ENCODE measurements around the gene FCRLA. TPM values are rescaled to one million over a fixed set of nuclear protein-coding genes. Genes with fewer than 3 reads are reported as not detected.
A peak's percentile ranks its signal among the peaks of the same experiment; 100 is the strongest.

The FCRLA gene
- polyA plus RNA-seq, 3 donors from 2014 or later = 0.36 to 0.48 (median 0.42) TPM

DNA sequence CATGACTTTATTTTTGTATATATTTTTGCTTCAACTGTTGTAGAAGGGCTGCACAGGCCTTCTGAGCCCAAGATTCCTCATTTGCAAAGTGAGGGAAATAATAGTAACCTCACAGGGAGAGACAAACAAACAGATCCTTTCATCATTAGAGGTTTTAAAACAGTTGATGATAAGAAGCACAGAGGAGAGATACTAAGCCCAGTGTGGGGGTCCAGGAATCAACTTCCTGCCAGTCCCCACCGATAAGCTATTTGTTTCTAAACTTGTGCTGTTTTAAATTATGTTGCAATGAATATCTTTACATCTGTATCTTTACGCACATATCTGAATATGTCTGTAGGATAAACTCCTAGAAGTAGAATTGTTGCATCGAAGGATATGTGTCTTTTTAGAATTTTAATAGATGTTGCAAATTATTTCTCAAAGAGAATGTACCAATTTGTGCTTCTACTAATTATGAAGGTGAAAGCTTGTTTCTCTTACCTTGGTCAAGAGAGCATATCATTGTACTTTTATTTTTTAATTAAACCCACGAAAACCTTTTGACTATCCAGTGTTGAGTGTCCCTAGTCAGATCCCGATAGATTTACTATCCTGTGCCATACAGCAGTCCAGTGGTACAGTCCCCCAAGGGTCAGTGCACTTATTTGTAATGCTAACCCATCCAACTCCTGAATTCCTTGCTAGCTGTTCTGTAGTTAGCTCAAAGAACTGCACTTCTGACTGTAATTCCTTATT lies 25.1 kb downstream of the FCRLA start:
- Mint-ChIP-seq H3K27me3 (ENCODE audit: low read depth in 3 of 3) (peaks cover 4 to 11% (median 5%) of the 10 kb centered on the region in 3 donors), H3K36me3 (no peaks in the 10 kb centered on the region), H3K4me3 (no peak overlapping the region), H3K9me3 (no peaks in the 10 kb centered on the region), H3K27ac (no peak overlapping the region), H3K4me1 (peaks cover 36 to 52% of the 10 kb centered on the region in 2 donors)
- DNase-seq = no peak

- Mint-ChIP-seq H3K27ac (no peak overlapping the region), H3K36me3 (no peaks in the 10 kb centered on the region), H3K4me1 (peaks cover 35 to 51% of the 10 kb centered on the region in 2 donors), H3K9me3 (no peaks in the 10 kb centered on the region), H3K4me3 (no peak overlapping the region), H3K27me3 (ENCODE audit: low read depth in 3 of 3) (peaks cover 0 to 4% (median 1%) of the 10 kb centered on the region in 3 donors)
- no peak for DNase-seq
Observed at GRCh38 chr1:161733526-161733925, 26.5 kb downstream of the FCRLA start.

DNA sequence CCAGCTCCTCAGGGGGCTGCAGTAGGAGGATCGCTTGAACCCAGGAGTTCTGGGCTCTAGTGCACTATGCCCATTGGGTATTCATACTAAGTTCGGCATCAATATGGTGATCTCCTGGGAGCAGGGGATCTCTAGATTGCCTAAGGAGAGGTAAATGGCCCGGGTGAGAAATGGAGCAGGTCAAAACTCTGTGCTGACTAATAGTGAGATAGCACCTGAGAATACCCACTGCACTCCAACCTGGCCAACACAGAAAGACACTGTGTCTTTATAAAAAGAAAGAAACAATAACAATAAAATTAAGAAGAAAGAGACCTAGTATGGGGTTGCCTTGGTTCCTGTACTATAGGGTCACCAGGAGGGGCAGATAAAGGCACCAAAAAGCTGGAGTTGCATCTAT lies 28.8 kb downstream of the FCRLA start:
- Mint-ChIP-seq H3K4me3 (no peak overlapping the region), H3K27ac (peak overlapping the region in 3 of 6 donors; percentile 5 to 25 (median 8)), H3K27me3 (ENCODE audit: low read depth in 3 of 3) (peaks cover 2 to 10% (median 3%) of the 10 kb centered on the region in 3 donors), H3K36me3 (no peaks in the 10 kb centered on the region), H3K9me3 (no peaks in the 10 kb centered on the region), H3K4me1 (peaks cover 36 to 51% of the 10 kb centered on the region in 2 donors)
- DNase-seq = no peak

- H3K4me3 Mint-ChIP-seq = no peak overlapping the region
- H3K9me3 Mint-ChIP-seq = no peaks in the 10 kb centered on the region
- DNase-seq = no peak
- H3K27me3 Mint-ChIP-seq (ENCODE audit: low read depth in 3 of 3) = peaks cover 2 to 9% (median 2%) of the 10 kb centered on the region in 3 donors
- peaks cover 42 to 51% of the 10 kb centered on the region in 2 donors for H3K4me1 Mint-ChIP-seq
- H3K27ac Mint-ChIP-seq = peak overlapping the region in 3 of 6 donors; percentile 40 to 67 (median 46)
- no peaks in the 10 kb centered on the region for H3K36me3 Mint-ChIP-seq
Observed at GRCh38 chr1:161736335-161736969, 29.4 kb downstream of the FCRLA start.

DNA sequence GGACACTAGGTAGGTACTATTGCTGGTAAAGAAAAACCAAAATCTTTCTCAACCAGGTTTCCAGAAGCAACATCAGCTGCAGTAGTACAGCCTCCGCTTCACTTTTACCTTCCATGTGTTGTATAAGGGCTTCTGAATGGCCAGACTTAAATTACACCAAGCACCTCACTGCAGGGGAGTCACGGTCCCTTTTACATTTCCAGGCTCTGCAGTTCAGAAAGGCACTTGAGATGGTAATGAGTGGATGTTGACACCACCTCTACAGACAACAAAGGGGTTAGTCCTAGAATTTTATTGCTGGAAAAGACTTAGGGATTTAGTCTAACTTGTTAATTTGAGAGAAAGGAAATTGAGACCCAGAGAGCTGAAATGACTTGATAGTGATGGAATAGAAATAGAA lies 30.6 kb downstream of the FCRLA start:
- H3K4me3 Mint-ChIP-seq = no peak overlapping the region
- H3K4me1 Mint-ChIP-seq = peaks cover 42 to 51% of the 10 kb centered on the region in 2 donors
- H3K27me3 Mint-ChIP-seq (ENCODE audit: low read depth in 3 of 3) = peaks cover 2 to 7% (median 2%) of the 10 kb centered on the region in 3 donors

GRCh38 chr1:161738627-161739287 lies 31.7 kb downstream of the FCRLA start:
- no peaks in the 10 kb centered on the region for H3K9me3 Mint-ChIP-seq
- peak overlapping the region; percentile 75 to 88 (median 82) for H3K4me3 Mint-ChIP-seq
- peak; percentile 85 to 89 (median 88) for DNase-seq
- peak overlapping the region; percentile 92 to 98 (median 94) for H3K27ac Mint-ChIP-seq
- H3K27me3 Mint-ChIP-seq (ENCODE audit: low read depth in 3 of 3) = peaks cover 2 to 7% (median 2%) of the 10 kb centered on the region in 3 donors
- peaks cover 42 to 51% of the 10 kb centered on the region in 2 donors for H3K4me1 Mint-ChIP-seq
- H3K36me3 Mint-ChIP-seq = no peaks in the 10 kb centered on the region

More for the DNA sequence above, 30.6 kb downstream of the FCRLA start:
- no peaks in the 10 kb centered on the region for H3K9me3 Mint-ChIP-seq
- no peaks in the 10 kb centered on the region for H3K36me3 Mint-ChIP-seq
- H3K27ac Mint-ChIP-seq = peak overlapping the region in 3 of 6 donors; percentile 46 to 71 (median 62)
- DNase-seq = no peak

DNA sequence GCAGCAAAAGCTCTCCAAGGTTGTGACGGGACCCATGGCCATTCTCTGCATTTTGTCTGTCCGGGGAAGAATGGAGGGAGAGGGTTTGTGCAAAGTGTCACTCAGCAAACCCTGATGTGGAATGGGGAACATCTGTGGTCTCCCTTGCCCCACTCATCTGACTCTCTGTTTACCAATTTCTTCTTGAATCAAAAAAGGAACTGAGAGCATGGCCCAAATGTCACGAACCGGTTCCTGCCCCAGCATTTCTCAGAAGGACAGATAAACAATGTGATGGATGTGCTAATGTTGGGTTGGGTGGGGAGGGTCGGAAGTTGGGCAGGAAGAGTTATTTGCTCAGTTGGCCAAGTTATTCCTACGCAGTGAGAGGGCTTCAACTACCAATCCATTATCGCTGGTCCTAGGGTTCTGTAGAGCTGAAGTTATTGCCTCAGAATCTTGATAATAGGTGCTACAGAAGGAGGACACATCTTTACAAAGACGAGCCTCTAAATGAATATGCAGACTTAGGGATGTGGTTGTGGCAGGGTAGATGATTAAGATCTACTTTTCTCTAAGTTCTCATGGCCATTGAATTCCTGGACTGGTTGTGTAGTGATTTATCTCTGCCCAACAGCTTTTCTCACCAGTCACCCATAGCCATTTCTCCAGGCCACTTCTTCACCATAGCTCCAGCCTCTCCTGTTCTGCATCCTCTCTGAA lies 33.0 kb downstream of the FCRLA start:
- Mint-ChIP-seq H3K4me3 (peak overlapping the region; percentile 41 to 88 (median 82)), H3K4me1 (peaks cover 42 to 51% of the 10 kb centered on the region in 2 donors), H3K27me3 (ENCODE audit: low read depth in 3 of 3) (peaks cover 2 to 9% (median 2%) of the 10 kb centered on the region in 3 donors), H3K36me3 (peaks cover 0 to 4% (median 0%) of the 10 kb centered on the region in 3 donors), H3K9me3 (no peaks in the 10 kb centered on the region), H3K27ac (peak overlapping the region; percentile 92 to 98 (median 94))
- DNase-seq = no peak

DNA sequence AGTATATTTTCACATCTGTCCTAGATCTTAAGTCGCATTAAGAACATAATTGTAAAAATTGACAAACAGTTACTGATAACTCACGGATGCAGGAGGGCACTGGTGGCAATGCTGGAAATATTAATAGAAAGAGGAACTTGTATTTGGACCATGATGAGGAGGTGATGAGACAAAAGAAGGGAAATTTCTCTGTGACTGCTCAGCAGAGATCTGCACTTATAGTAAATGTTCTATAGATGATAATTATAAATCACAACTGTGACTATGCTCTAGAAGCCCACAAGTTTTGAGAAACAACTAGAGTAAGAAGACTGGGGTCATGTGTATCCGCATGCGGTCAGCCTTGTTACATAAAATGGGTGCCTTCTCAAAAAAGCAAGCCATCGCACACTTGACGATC lies 33.9 kb downstream of the FCRLA start:
- peaks cover 5 to 9% (median 6%) of the 10 kb centered on the region in 3 donors for H3K27me3 Mint-ChIP-seq (ENCODE audit: low read depth in 3 of 3)
- no peak for DNase-seq
- peaks cover 42 to 51% of the 10 kb centered on the region in 2 donors for H3K4me1 Mint-ChIP-seq
- H3K36me3 Mint-ChIP-seq = peaks cover 0 to 4% (median 0%) of the 10 kb centered on the region in 3 donors
- H3K27ac Mint-ChIP-seq = peak overlapping the region; percentile 50 to 98 (median 81)
- no peaks in the 10 kb centered on the region for H3K9me3 Mint-ChIP-seq
- H3K4me3 Mint-ChIP-seq = peak overlapping the region in 2 of 5 donors; percentile 39 to 85

- Mint-ChIP-seq H3K9me3 (no peaks in the 10 kb centered on the region), H3K27ac (no peak overlapping the region), H3K27me3 (ENCODE audit: low read depth in 3 of 3) (peaks cover 6 to 9% (median 8%) of the 10 kb centered on the region in 3 donors), H3K4me1 (peaks cover 34 to 35% of the 10 kb centered on the region in 2 donors), H3K36me3 (peaks cover 0 to 4% (median 0%) of the 10 kb centered on the region in 3 donors), H3K4me3 (no peak overlapping the region)
- no peak for DNase-seq
Observed at GRCh38 chr1:161743231-161743630, 36.2 kb downstream of the FCRLA start.

- no peak overlapping the region for H3K27ac Mint-ChIP-seq
- H3K27me3 Mint-ChIP-seq (ENCODE audit: low read depth in 3 of 3) = peaks cover 2 to 6% (median 5%) of the 10 kb centered on the region in 3 donors
- H3K9me3 Mint-ChIP-seq = no peaks in the 10 kb centered on the region
- no peak for DNase-seq
- peaks cover 0 to 4% (median 0%) of the 10 kb centered on the region in 3 donors for H3K36me3 Mint-ChIP-seq
- H3K4me3 Mint-ChIP-seq = peak overlapping the region in 1 of 5 donors; percentile 99
- peaks cover 26 to 31% of the 10 kb centered on the region in 2 donors for H3K4me1 Mint-ChIP-seq
Observed at GRCh38 chr1:161747801-161748200, 40.8 kb downstream of the FCRLA start.

GRCh38 chr1:161749509-161750407 lies 42.7 kb downstream of the FCRLA start, which contains the start of gene DUSP12:
TSS of gene DUSP12 (plus strand) at chr1:161749786. CDS start at chr1:161749802, 16 bp downstream.
- peaks cover 26 to 41% of the 10 kb centered on the region in 2 donors for H3K4me1 Mint-ChIP-seq
- no peaks in the 10 kb centered on the region for H3K9me3 Mint-ChIP-seq
- H3K27ac Mint-ChIP-seq = peak within 1 kb of the TSS; percentile 89 to 95 (median 94)
- DNase-seq = peak; percentile 82 to 86 (median 84)
- peaks cover 8 to 13% (median 8%) of the 10 kb centered on the region in 3 donors for H3K36me3 Mint-ChIP-seq
- H3K4me3 Mint-ChIP-seq = peak within 1 kb of the TSS; percentile 99
- H3K27me3 Mint-ChIP-seq (ENCODE audit: low read depth in 3 of 3) = peaks cover 0 to 6% (median 5%) of the 10 kb centered on the region in 3 donors

GRCh38 chr1:161763522-161764098 lies 56.6 kb downstream of the FCRLA start:
- peak in 1 of 3 donors; percentile 30 for DNase-seq

More at GRCh38 chr1:161763522-161764098, 56.6 kb downstream of the FCRLA start:
- Mint-ChIP-seq H3K27ac (peak overlapping the region in 1 of 6 donors; percentile 53), H3K36me3 (peaks cover 0 to 6% (median 3%) of the 10 kb centered on the region in 3 donors), H3K4me3 (peak overlapping the region; percentile 52 to 70 (median 60)), H3K9me3 (no peaks in the 10 kb centered on the region), H3K27me3 (ENCODE audit: low read depth in 3 of 3) (peaks cover 5 to 12% (median 6%) of the 10 kb centered on the region in 3 donors), H3K4me1 (peaks cover 31 to 45% of the 10 kb centered on the region in 2 donors)
